K562 (cell line): Measurements from ENCODE around the gene VPS26A. TPM values are rescaled to one million over a fixed set of nuclear protein-coding genes. Genes with fewer than 3 reads are reported as not detected.

ENCODE experiments used
- ATF3 ChIP-seq, 2 experiments: fragments of 450-650 bp in 1 of 2; sonication (generic) in 1 of 2; formaldehyde crosslinking in 1 of 2; IDR thresholded peaks in 1 of 2; conservative IDR thresholded peaks in 1 of 2; 2 replicates each; pipeline versions ENCODE4 v1.6.1 to v1.8.1; 2016 to 2023; ENCODE audit warnings: mild to moderate bottlenecking in 2 of 2, moderate library complexity in 2 of 2, inconsistent platforms in 1 of 2, missing genetic modification reagents in 1 of 2
- ESRRB ChIP-seq: fragments of 250-450 bp; sonication (Bioruptor Pico); IDR thresholded peaks from 2 replicates; pipeline ENCODE4 v1.5.0; 2020; ENCODE audit warnings: mild to moderate bottlenecking, moderate library complexity, borderline replicate concordance
- HDAC6 ChIP-seq: IDR thresholded peaks from 2 replicates; pipeline ENCODE4 v1.6.1; 2012; ENCODE audit warnings: low read depth, mild to moderate bottlenecking, control low read depth, inconsistent platforms, low read length, moderate library complexity
- ILF3 ChIP-seq: fragments of 450-650 bp; IDR thresholded peaks from 2 replicates; pipeline ENCODE4 v1.6.1; 2018; ENCODE audit warnings: antibody characterized with exemption, mild to moderate bottlenecking, moderate library complexity, borderline replicate concordance
- MAFG ChIP-seq: fragments of 450-650 bp; conservative IDR thresholded peaks from 2 replicates; pipeline ENCODE4 v1.6.1; 2016; ENCODE audit warnings: missing genetic modification characterization, missing compliant biosample characterization
- MTA3 ChIP-seq: fragments of 450-650 bp; formaldehyde crosslinking; IDR thresholded peaks from 2 replicates; pipeline ENCODE4 v1.6.1; 2017; ENCODE audit warnings: mild to moderate bottlenecking, borderline replicate concordance
- POLR2B ChIP-seq: fragments of 450-650 bp; IDR thresholded peaks from 2 replicates; pipeline ENCODE4 v1.6.1; 2018; ENCODE audit warnings: low read depth; ENCODE audit not compliant: partially characterized antibody
- POLR2H ChIP-seq: IDR thresholded peaks from 2 replicates; pipeline ENCODE4 v1.6.1; 2016; ENCODE audit warnings: missing genetic modification characterization, low read depth, mild to moderate bottlenecking, control low read depth, missing compliant biosample characterization, moderate library complexity
- SNRNP70 ChIP-seq: fragments of 200-400 bp; formaldehyde crosslinking; optimal IDR thresholded peaks from 2 replicates; pipeline ENCODE3; 2017; ENCODE audit warnings: low read depth, low read length
- SUPT5H ChIP-seq: fragments of 450-650 bp; IDR thresholded peaks from 2 replicates; pipeline ENCODE4 v1.6.1; 2016
- THRB ChIP-seq: fragments of 450-650 bp; formaldehyde crosslinking; conservative IDR thresholded peaks from 2 replicates; pipeline ENCODE4 v1.4.0; 2022; ENCODE audit warnings: mild to moderate bottlenecking, missing genetic modification characterization
- ZEB2 ChIP-seq: fragments of 450-650 bp; IDR thresholded peaks from 2 replicates; pipeline ENCODE4 v1.6.1; 2016
- ZNF274 ChIP-seq: IDR thresholded peaks from 2 replicates; pipeline ENCODE4 v1.6.1; 2011; ENCODE audit warnings: low read depth, mild to moderate bottlenecking, low read length, moderate library complexity, borderline replicate concordance
- polyA plus RNA-seq, 8 experiments: library from polyadenylated mRNA; depleted of rRNA in 4 of 8; stranded (reverse) in 5 of 8; unstranded in 3 of 8; fragments of >200 nt; fragmentation: Nextera tagmentation in 2 of 8; fragmentation: Illumina TruSeq in 1 of 8; extraction: Ambion mirVana in 2 of 8; extraction: Trizol in 1 of 8; gene quantifications; 2 replicates each; pipeline versions ENCODE4 v1.2.1 to v1.2.3, GENCODE V29; 2011 to 2014; ENCODE audit warnings: inconsistent platforms in 1 of 8, missing spikeins in 1 of 8
- total RNA-seq, 7 experiments: library from RNA; depleted of rRNA in 6 of 7; stranded (reverse); fragments of >200 nt in 6 of 7; fragmentation: Illumina TruSeq in 2 of 7; extraction: Trizol in 2 of 7; gene quantifications; 2 replicates each; pipeline versions ENCODE4 v1.2.1 to v1.2.3, GENCODE V29; 2011 to 2021; ENCODE audit warnings: low replicate concordance in 1 of 7
- TF ChIP-seq, protein P1 (sequence below): fragments of 450-650 bp; IDR thresholded peaks from 2 replicates; pipeline ENCODE4 v1.6.1; 2016; ENCODE audit warnings: low read depth
- TF ChIP-seq, protein P2 (sequence below): sonication (generic); formaldehyde crosslinking; IDR thresholded peaks from 2 replicates; pipeline ENCODE4 v1.8.1; 2023; ENCODE audit warnings: mild to moderate bottlenecking, missing genetic modification reagents

The VPS26A gene
- total and polyA plus RNA-seq, 9 of the 15 experiments (the other 6 are each of a cell fraction or from before 2014, with no cell fraction given) = 47.1 to 137 (median 69.3) TPM

- TF ChIP-seq, protein P1, sequence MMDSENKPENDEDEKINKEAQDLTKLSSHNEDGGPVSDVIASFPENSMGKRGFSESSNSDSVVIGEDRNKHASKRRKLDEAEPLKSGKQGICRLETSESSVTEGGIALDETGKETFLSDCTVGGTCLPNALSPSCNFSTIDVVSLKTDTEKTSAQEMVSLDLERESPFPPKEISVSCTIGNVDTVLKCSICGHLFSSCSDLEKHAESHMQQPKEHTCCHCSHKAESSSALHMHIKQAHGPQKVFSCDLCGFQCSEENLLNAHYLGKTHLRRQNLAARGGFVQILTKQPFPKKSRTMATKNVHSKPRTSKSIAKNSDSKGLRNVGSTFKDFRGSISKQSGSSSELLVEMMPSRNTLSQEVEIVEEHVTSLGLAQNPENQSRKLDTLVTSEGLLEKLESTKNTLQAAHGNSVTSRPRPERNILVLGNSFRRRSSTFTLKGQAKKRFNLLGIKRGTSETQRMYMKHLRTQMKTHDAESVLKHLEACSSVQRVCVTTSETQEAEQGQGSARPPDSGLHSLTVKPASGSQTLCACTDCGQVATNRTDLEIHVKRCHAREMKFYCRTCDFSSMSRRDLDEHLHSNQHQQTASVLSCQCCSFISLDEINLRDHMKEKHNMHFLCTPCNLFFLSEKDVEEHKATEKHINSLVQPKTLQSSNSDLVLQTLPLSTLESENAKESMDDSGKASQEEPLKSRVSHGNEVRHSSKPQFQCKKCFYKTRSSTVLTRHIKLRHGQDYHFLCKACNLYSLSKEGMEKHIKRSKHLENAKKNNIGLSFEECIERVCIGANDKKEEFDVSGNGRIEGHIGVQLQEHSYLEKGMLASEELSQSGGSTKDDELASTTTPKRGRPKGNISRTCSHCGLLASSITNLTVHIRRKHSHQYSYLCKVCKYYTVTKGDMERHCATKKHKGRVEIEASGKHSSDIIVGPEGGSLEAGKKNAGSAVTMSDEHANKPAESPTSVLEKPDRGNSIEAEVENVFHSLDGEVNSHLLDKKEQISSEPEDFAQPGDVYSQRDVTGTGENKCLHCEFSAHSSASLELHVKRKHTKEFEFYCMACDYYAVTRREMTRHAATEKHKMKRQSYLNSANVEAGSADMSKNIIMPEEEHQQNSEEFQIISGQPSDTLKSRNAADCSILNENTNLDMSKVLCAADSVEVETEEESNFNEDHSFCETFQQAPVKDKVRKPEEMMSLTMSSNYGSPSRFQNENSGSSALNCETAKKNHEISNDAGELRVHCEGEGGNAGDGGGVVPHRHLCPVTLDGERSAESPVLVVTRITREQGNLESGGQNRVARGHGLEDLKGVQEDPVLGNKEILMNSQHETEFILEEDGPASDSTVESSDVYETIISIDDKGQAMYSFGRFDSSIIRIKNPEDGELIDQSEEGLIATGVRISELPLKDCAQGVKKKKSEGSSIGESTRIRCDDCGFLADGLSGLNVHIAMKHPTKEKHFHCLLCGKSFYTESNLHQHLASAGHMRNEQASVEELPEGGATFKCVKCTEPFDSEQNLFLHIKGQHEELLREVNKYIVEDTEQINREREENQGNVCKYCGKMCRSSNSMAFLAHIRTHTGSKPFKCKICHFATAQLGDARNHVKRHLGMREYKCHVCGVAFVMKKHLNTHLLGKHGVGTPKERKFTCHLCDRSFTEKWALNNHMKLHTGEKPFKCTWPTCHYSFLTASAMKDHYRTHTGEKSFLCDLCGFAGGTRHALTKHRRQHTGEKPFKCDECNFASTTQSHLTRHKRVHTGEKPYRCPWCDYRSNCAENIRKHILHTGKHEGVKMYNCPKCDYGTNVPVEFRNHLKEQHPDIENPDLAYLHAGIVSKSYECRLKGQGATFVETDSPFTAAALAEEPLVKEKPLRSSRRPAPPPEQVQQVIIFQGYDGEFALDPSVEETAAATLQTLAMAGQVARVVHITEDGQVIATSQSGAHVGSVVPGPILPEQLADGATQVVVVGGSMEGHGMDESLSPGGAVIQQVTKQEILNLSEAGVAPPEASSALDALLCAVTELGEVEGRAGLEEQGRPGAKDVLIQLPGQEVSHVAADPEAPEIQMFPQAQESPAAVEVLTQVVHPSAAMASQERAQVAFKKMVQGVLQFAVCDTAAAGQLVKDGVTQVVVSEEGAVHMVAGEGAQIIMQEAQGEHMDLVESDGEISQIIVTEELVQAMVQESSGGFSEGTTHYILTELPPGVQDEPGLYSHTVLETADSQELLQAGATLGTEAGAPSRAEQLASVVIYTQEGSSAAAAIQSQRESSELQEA = no peak
- TF ChIP-seq, protein P2, sequence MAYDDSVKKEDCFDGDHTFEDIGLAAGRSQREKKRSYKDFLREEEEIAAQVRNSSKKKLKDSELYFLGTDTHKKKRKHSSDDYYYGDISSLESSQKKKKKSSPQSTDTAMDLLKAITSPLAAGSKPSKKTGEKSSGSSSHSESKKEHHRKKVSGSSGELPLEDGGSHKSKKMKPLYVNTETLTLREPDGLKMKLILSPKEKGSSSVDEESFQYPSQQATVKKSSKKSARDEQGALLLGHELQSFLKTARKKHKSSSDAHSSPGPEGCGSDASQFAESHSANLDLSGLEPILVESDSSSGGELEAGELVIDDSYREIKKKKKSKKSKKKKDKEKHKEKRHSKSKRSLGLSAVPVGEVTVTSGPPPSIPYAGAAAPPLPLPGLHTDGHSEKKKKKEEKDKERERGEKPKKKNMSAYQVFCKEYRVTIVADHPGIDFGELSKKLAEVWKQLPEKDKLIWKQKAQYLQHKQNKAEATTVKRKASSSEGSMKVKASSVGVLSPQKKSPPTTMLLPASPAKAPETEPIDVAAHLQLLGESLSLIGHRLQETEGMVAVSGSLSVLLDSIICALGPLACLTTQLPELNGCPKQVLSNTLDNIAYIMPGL (CRISPR knock-in tag) = no peak
- TF ChIP-seq SNRNP70 = no peak
- TF ChIP-seq ILF3 = 0 out of 2 replicates have a peak, but pooled peaks have one; percentile 52
- no peak for TF ChIP-seq THRB (CRISPR knock-in tag)
- TF ChIP-seq ESRRB (CRISPR knock-in tag) = no peak
- no peak for TF ChIP-seq ZNF274
- peak; percentile 61 for TF ChIP-seq POLR2B
- TF ChIP-seq ATF3 (IDR thresholded peaks at IDR 0.05) = no peak
- no peak for TF ChIP-seq ATF3 (CRISPR knock-in tag; conservative IDR thresholded peaks at IDR 0.05)
- TF ChIP-seq SUPT5H = peak; percentile 52; the same call in 1 of the 2 replicates
- TF ChIP-seq MTA3 = no peak
- no peak for TF ChIP-seq ZEB2
- no peak for TF ChIP-seq MAFG (tag)
- no peak for TF ChIP-seq HDAC6
- 0 out of 2 replicates have a peak, but pooled peaks have one; percentile 2 for TF ChIP-seq POLR2H (tag)
Measured at GRCh38 chr10:69104994-69105790, 18.8 kb upstream of the VPS26A start (continued).
